Endothelial cell of umbilical vein (primary cell): Measurements from ENCODE around the gene FXR1. TPM values are rescaled to one million over a fixed set of nuclear protein-coding genes. Genes with fewer than 3 reads are reported as not detected.

Source experiments
- BruUV-seq: library from RNA; stranded (reverse); fragments of 400-500 nt; replicated peaks from 2 replicates; lab custom pipeline; 2021; lab: Mats Ljungman, UMichigan
- CTCF ChIA-PET: fragments of 300-600, 350-600 bp; sonication (Branson Sonifier 250); formaldehyde crosslinking; loops from one replicate; lab custom pipeline; 2021; ENCODE audit warnings: antibody characterized with exemption, inconsistent platforms; lab: Charles Lee
- POLR2A ChIA-PET: fragments of 300-600, 350-600 bp; sonication (Branson Sonifier 250); formaldehyde crosslinking; loops from one replicate; lab custom pipeline; 2021; ENCODE audit warnings: antibody characterized with exemption, inconsistent platforms; lab: Charles Lee
- DNase-seq: peaks from one replicate; pipeline ENCODE4 v3.0.0-alpha.2; 2011; ENCODE audit warnings: low read depth, low spot score
- FAIRE-seq: peaks from 2 replicates; lab custom pipeline; 2011; peaks lifted over from hg19 to GRCh38; lab: Jason Lieb, UNC
- H2AFZ ChIP-seq: 2 replicates; pipeline ENCODE4 v1.6.0; 2012; ENCODE audit warnings: low read depth, low read length, control low read depth, inconsistent platforms
- H3K27ac ChIP-seq: 2 replicates; pipeline ENCODE4 v1.5.1; 2011; ENCODE audit warnings: low read depth, mild to moderate bottlenecking, control low read depth, low read length, moderate library complexity; ENCODE audit not compliant: insufficient read depth
- H3K27me3 ChIP-seq, 2 experiments: 2 replicates each; pipeline versions ENCODE4 v1.6.0 to v1.6.1; 2011; ENCODE audit warnings: low read length in 2 of 2, mixed read lengths in 1 of 2; ENCODE audit not compliant: control insufficient read depth in 2 of 2, insufficient read depth in 2 of 2
- H3K36me3 ChIP-seq, 2 experiments: 2 replicates in 1 of 2; 3 replicates in 1 of 2; pipeline ENCODE4 v1.5.1; 2011; ENCODE audit warnings: low read length in 2 of 2, mild to moderate bottlenecking in 1 of 2, moderate library complexity in 1 of 2; ENCODE audit not compliant: control insufficient read depth in 2 of 2, insufficient read depth in 2 of 2; ENCODE audit errors: extremely low read depth in 1 of 2
- H3K4me1 ChIP-seq: 3 replicates; pipeline ENCODE4 v1.5.1; 2011; ENCODE audit warnings: mild to moderate bottlenecking, low read length; ENCODE audit not compliant: control insufficient read depth, insufficient read depth; ENCODE audit errors: extremely low read depth
- H3K4me2 ChIP-seq: 2 replicates; pipeline ENCODE4 v1.6.1; 2011; ENCODE audit warnings: low read length, control low read depth, mixed read lengths; ENCODE audit not compliant: insufficient read depth
- H3K4me3 ChIP-seq, 3 experiments: fragments of 200-600 bp in 1 of 3; sonication (generic), shearing (Covaris generic) in 1 of 3; replicated peaks in 1 of 3; 2 replicates each; pipeline ENCODE4 v1.5.1; 2011 to 2016; ENCODE audit warnings: control low read depth in 3 of 3, low read length in 3 of 3, mild to moderate bottlenecking in 2 of 3, inconsistent platforms in 1 of 3, low read depth in 1 of 3, moderate library complexity in 1 of 3; ENCODE audit not compliant: insufficient read depth in 1 of 3
- H3K79me2 ChIP-seq: 2 replicates; pipeline ENCODE4 v1.6.0; 2012; ENCODE audit warnings: low read length, inconsistent platforms; ENCODE audit not compliant: control insufficient read depth, insufficient read depth
- H3K9ac ChIP-seq: replicated peaks from 2 replicates; pipeline ENCODE3; 2011; ENCODE audit warnings: low read length, control low read depth; ENCODE audit not compliant: insufficient read depth; ENCODE audit errors: extremely low read depth
- H3K9me1 ChIP-seq: replicated peaks from 3 replicates; pipeline ENCODE4 v1.6.0; 2011; ENCODE audit warnings: mild to moderate bottlenecking, low read length; ENCODE audit not compliant: control insufficient read depth, insufficient read depth; ENCODE audit errors: extremely low read depth
- H3K9me3 ChIP-seq: replicated peaks from 2 replicates; pipeline ENCODE4 v1.5.1; 2012; ENCODE audit warnings: low read length, inconsistent platforms; ENCODE audit not compliant: control insufficient read depth, insufficient read depth
- H4K20me1 ChIP-seq: replicated peaks from 2 replicates; pipeline ENCODE3; 2011; ENCODE audit warnings: mild to moderate bottlenecking, low read length; ENCODE audit not compliant: control insufficient read depth, insufficient read depth; ENCODE audit errors: extremely low read depth
- CTCF ChIP-seq, 2 donors: IDR thresholded peaks; 1 replicate in 1 of 2; 2 replicates in 1 of 2; pipeline ENCODE4 v1.5.1; 2011; ENCODE audit warnings: low read length in 2 of 2, mild to moderate bottlenecking in 2 of 2, moderate library complexity in 2 of 2, control low read depth in 1 of 2, inconsistent platforms in 1 of 2, low read depth in 1 of 2; ENCODE audit not compliant: insufficient read depth in 1 of 2; ENCODE audit errors: extremely low read depth in 1 of 2
- EZH2 ChIP-seq: IDR thresholded peaks from 2 replicates; pipeline ENCODE4 v1.6.1; 2012; ENCODE audit warnings: borderline replicate concordance, low read depth, mild to moderate bottlenecking, moderate library complexity, low read length, inconsistent platforms; ENCODE audit not compliant: severe bottlenecking
- FOS ChIP-seq: IDR thresholded peaks from 2 replicates; pipeline ENCODE4 v1.6.1; 2011; ENCODE audit warnings: mild to moderate bottlenecking, low read length, moderate library complexity, borderline replicate concordance; ENCODE audit not compliant: insufficient read depth
- GATA2 ChIP-seq: IDR thresholded peaks from 2 replicates; pipeline ENCODE4 v1.7.0; 2011; ENCODE audit warnings: low read depth, mild to moderate bottlenecking, moderate library complexity, mixed read lengths, low read length; ENCODE audit not compliant: insufficient read length, insufficient read depth
- JUN ChIP-seq: IDR thresholded peaks from 2 replicates; pipeline ENCODE4 v1.6.1; 2011; ENCODE audit warnings: borderline replicate concordance, low read depth; ENCODE audit not compliant: insufficient read length, insufficient read depth
- MYC ChIP-seq: IDR thresholded peaks from one replicate; pipeline ENCODE4 v1.6.1; 2011; ENCODE audit warnings: mild to moderate bottlenecking, low read depth, low read length
- POLR2A ChIP-seq: IDR thresholded peaks from 2 replicates; pipeline ENCODE4 v1.6.1; 2012; ENCODE audit warnings: low read depth, mild to moderate bottlenecking, control low read depth, low read length
- POLR2AphosphoS5 ChIP-seq: IDR thresholded peaks from 2 replicates; pipeline ENCODE4 v1.6.1; 2012; ENCODE audit warnings: low read depth, mild to moderate bottlenecking, control low read depth, low read length, moderate library complexity; ENCODE audit not compliant: insufficient read depth
- dilution Hi-C: fragments of 300-500 bp; cut with MboI; formaldehyde crosslinking; loops from one replicate; pipeline ENCODE4 v1.15.0; 2019; ENCODE audit warnings: low sequenced_read_pairs; ENCODE audit not compliant: extremely low pct_ligation_motif_present
- intact Hi-C: fragments of 100-400 bp; cut with micrococcal nuclease; formaldehyde crosslinking; loops from one replicate; pipeline ENCODE4 v1.10.0; 2022
- polyA plus RNA-seq, 4 experiments: library from polyadenylated mRNA; depleted of rRNA in 3 of 4; stranded (reverse) in 3 of 4; unstranded in 1 of 4; fragments of >200 nt; gene quantifications; 2 replicates each; pipeline versions ENCODE4 v1.2.1 to v1.2.3, GENCODE V29; 2011 to 2012; ENCODE audit warnings: missing spikeins in 1 of 4
- total RNA-seq: library from RNA; stranded (reverse); gene quantifications from 2 replicates; pipeline ENCODE4 v1.2.3, GENCODE V29; 2021
- TF ChIP-seq, protein P1 (sequence below): IDR thresholded peaks from 2 replicates; pipeline ENCODE4 v1.6.1; 2011; ENCODE audit not compliant: insufficient read depth, insufficient read length

The FXR1 gene
- total and polyA plus RNA-seq, 2 donors (not counting 3 experiments of a cell fraction or from before 2014, with no cell fraction given), result 87.3 to 186 TPM

DNA sequence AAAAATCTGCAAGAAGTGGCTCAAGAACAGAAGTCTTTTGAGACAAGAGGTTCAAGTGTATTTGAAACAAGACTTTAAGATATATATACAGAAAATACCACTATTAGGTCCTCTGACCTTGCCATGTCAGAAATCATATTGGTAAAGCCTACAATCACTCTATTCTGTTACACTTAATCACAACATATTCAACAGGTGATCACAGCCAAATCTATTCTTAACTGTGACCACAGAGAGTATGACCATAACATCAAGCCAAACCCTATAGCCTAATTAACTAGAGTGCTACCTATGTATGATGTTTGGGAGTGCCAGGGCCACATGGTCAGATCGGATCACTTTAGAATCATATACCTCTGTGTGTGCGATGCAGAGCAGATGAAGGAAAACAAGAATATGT lies 74.9 kb downstream of the FXR1 start:
- intact Hi-C loops, result loop anchor here (5.0 to 10.0 kb wide), 3 partner anchors 75 to 727 kb away; partner anchors contain the start of genes FXR1, SOX2 and TTC14
- ChIA-PET CTCF (no interaction called here), POLR2A (no interaction called here)
- H3K4me1 ChIP-seq, result peaks cover 6% of the 10 kb centered on the region
- H4K20me1 ChIP-seq, result no peaks in the 10 kb centered on the region
- H2AFZ ChIP-seq, result no peak overlapping the region
- H3K27ac ChIP-seq, result no peak overlapping the region
- no peak overlapping the region for H3K4me3 ChIP-seq
- dilution Hi-C loops, result no loop called here
- no peak overlapping the region for H3K4me2 ChIP-seq
- no peak overlapping the region for H3K9ac ChIP-seq
- no TSS peak for BruUV-seq
- no peaks in the 10 kb centered on the region for H3K9me3 ChIP-seq
- H3K27me3 ChIP-seq, result peaks cover 2 to 5% of the 10 kb centered on the region in 2 experiments
- H3K9me1 ChIP-seq, result no peaks in the 10 kb centered on the region
- H3K79me2 ChIP-seq, result peaks cover 4% of the 10 kb centered on the region
- H3K36me3 ChIP-seq, result peaks cover 0 to 4% of the 10 kb centered on the region in 2 experiments
- DNase-seq, result no peak
- FAIRE-seq, result no peak
- TF ChIP-seq POLR2A, result no peak
- TF ChIP-seq EZH2, result no peak
- TF ChIP-seq MYC, result no peak
- TF ChIP-seq POLR2AphosphoS5, result no peak
- TF ChIP-seq, protein P1, sequence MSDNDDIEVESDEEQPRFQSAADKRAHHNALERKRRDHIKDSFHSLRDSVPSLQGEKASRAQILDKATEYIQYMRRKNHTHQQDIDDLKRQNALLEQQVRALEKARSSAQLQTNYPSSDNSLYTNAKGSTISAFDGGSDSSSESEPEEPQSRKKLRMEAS, result no peak
- no peak for TF ChIP-seq GATA2
- no peak for TF ChIP-seq FOS
- TF ChIP-seq CTCF (IDR thresholded peaks at IDR 0.05; ENCODE audit: extremely low read depth in 1 of 2, insufficient read depth in 1 of 2, low read depth in 1 of 2, low read length in 2 of 2), result no peak
- no peak for TF ChIP-seq JUN
